NCI-H2171 (cell line): Measurements from ENCODE around the gene RPSA.
"Not testable (repeated sequence)": the region's sequence is repeated elsewhere in the genome, so short reads cannot be mapped to it uniquely, and the experiment has no call there.

Source experiments
- DNase-seq: peaks from one replicate; lab custom pipeline; 2025; lab: John Stamatoyannopoulos, UW

RPSA gene

DNA sequence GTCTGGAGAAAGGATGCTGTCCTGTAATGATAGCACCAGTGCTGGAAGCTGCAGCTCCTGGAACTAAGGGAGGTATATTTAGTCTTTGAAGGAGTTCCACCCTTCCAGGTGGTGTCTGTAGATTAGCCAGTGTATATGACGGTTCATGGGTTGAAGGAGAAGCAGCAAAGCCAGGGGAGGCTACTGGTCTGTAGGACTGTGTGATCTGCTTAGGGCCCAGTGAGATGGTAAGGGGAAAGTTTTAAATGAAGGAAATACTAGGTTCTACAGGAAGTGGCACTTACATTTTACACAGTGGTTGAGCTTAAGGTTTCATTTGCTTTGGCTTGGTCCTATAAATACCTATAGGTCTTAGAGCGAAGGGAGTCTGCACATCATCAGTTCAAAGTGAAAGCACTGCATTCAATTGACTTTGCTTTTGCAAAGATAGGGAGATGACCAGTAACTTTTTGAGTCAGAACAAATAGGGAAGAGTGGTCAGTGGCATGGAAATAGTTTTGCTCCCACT is 17.7 kb upstream of the RPSA start:
- no peak for DNase-seq

DNA sequence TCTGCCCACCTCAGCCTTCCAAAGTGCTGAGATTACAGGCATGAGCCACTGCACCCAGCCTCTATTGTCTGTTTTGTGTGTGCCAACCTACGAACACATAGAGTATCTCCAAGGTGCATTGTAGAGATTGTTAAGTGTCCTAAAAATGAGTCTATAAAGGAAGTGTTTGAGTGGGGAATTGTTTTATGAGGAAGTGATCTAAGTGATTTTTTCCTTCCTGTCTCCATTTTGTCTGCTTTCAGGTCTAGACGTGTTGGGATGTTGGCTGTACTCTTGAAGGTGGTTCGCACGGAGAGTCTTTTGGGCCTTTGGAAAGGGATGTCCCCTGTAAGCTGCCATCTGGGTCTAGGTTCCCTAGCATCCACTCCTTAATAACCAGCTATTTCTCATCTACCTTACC is 16.3 kb upstream of the RPSA start:
- no peak for DNase-seq

- DNase-seq = no peak
Measured at GRCh38 chr3:39396690-39397089, 9.8 kb upstream of the RPSA start.

GRCh38 chr3:39398700-39399099 is 7.8 kb upstream of the RPSA start:
- DNase-seq = no peak

DNA sequence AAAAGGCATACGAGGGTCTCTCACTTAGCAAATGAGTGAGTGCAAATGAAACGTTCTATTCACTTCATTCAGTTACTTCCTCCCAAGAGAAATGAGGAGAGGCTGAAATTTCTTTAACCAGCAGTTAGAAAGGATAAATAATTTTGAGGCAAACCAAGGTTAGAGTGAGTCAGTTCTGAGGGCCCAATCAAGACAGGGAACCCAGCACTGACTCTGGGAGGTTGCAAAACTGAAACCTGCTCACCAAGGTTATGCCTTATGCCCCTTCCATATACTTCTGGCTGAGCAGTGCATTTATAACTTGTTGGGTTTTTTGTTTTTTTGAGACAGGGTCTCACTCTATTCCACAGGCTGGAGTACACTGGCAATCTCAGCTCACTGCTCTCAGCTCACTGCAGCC is 4.5 kb upstream of the RPSA start:
- DNase-seq = no peak

- DNase-seq = no peak
Measured at GRCh38 chr3:39404943-39405686, 1.4 kb upstream of the RPSA start.

GRCh38 chr3:39405687-39406367 is 693 bp upstream of the RPSA start:
- no peak for DNase-seq

DNA sequence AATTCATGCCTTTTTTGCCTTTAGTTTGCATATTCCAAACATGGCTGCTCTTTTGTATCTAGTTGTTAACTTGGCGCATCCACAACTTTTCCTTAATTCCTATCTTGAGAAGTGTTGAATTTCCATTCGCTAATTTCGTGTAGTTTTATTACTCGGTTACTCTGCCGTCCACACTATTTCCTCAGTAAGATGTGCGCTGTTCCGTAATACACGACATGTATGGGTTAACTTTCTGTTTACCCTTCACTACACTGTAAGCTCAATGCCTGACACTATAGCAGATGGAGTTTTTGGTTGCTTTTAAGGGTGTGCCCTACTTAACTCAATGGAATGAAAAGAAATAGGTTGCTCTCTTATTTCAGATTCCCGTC is 724 bp downstream of the RPSA start:
- no peak for DNase-seq

DNA sequence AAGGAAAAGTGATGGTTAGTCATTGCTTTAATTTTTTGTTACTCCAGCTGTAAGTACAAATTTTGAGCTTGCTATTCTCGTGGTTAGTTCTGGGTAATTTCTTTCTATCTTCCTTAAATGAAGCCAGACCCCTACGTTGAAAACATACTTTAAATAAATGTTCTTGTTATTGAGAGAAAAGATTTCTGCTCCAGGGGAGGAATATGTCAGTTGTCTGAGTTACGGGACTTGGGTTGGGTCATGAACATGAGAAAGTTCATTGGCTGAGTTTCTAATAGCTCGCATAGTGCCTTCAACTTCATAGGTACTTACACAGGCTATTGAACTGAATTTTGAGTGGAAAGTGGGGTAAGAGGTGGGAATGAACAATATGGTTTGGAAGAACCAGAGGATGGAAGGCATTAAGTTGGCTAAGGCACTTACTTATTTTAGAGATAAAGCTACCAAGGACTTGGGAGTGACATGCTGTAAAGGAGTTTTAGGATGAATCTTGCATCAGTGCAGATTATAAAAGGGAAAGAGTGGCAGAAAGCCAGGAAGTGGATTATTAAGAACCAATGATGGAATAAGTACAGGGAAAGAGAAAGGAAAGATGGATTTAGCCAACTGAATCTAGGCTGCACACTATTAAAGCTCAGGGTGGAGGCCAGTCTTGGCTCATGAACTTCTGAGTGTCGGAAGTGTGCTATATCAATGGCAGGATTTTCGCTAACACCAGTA is 1.4 kb downstream of the RPSA start:
- no peak for DNase-seq

DNA sequence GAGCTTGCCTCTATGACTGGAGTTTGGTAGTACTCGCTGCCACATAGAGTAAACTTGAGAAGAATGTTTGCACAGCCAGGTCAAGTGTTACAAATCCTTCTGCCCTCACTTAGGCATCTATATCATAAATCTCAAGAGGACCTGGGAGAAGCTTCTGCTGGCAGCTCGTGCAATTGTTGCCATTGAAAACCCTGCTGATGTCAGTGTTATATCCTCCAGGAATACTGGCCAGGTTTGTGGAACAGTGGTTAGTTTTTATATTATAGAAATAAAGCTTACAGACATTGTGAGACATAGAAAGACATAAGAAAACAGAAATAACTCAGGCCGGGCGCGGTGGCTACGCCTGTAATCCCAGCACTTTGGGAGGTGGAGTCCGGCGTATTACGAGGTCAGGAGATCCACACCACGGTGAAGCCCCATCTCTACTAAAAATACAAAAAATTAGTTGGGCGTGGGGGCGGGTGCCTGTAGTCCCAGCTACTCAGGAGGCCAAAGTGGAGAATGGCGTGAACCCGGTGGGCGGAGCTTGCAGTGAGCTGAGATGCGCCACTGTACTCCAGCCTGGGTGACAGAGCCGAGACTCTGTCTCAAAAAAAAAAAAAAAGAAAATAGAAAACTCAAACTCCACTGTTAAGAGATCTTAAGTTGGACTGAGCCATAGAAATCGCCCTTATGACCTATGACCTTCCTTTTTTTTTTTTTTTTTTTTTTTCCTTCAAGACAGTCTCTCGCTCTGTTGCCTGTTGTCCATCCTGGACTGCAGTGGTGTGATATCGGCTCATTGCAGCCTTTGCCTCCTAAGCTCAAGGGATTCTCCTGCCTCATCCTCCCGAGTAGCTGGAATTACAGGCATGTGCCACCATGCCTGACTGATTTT is 2.2 kb downstream of the RPSA start:
- DNase-seq = no peak

DNA sequence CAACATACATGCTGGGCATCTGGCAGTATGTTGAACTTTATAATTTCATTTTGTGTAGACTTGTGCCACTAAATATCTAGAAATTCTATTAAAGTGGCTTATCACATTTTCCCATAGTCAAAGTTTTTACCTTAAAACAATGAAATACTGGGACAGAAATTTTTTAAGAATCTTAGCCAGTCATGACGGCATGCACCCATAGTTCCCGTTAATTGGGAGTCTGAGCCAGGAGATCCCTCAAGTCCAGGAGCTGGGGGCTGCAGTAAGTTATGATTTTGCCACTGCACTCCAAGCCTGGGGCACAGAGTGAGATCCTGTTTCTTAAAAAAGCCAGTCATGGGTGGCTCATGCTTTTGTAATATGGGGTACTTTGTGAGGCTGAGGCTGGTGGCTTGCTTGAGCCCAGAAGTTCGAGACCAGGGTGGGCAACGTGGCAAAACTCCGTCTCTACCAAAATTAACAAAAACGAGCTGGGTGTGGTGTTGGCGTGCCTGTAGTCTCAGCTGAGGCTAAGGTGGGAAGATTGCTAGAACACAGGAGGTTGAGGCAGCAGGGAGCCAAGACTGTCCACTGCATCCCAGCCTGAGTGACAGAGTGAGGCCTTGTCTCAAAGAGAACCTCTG is 3.1 kb downstream of the RPSA start:
- DNase-seq = no peak

DNA sequence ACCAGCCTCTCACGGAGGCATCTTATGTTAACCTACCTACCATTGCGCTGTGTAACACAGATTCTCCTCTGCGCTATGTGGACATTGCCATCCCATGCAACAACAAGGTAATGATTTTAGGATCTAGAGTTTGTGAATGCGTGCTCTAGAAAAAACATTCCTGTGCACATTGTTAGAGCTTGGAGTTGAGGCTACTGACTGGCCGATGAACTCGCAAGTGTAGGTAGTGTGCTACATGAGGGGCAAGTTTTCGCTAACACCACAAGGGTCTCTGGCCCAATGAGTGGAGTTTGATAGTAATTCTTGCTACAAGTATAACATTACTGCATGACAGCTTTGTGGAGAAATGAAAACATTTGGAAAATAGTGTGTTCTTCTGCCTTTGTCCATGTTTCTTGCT is 4.4 kb downstream of the RPSA start:
- DNase-seq = no peak

DNA sequence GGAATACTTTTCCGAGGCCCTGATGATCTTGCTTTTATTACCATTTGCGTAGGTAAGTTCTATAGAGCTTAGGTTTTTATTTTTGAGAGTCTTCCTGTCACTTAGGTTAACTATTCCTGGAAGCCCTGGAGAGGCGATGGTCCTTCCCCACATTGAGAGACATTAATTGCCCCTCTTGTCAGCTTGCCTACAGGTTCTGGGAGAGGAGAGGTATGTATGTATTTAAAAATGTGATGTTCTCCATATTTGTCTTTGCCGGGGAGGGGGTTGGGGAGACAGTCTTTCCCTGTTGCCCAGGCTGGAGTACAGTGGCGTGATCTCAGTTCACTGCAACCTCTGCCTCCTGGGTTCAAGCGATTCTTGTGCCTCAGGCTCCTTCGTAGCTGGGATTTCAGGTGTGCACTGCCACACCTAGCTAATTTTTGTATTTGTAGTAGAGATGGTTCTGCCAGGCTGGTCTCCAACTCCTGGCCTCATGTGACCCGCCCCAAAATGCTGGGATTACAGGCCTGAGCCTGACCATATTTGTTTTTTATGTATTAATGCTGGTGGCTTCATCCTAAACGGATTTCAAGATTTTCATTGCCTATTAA is 6.2 kb downstream of the RPSA start:
- no peak for DNase-seq

GRCh38 chr3:39413691-39414420 is 7.3 kb downstream of the RPSA start:
- no peak for DNase-seq

DNA sequence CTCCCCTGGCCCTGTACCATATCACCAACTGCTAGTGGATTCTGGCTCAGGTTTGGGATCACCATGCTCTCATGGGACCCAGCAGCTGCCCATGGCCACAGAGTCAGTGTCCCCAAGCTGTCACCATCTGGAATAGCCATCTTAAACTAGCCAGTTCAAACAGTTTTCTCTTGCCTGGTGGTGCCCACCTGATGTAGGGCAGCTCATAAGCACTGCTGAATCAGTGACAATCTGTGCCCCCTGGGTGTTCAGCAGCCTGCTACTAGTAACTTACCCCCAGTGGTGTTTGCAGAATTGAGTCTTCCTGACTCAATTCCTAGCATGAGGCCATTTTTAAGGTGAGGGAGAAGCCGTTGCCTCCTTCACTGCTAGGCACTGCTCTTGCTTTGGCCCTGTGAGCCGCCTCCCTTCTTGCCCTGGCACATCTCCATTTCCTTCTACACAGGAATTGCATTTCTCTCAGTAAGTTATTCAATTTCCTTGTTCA is 7.9 kb downstream of the RPSA start:
- DNase-seq = no peak

DNA sequence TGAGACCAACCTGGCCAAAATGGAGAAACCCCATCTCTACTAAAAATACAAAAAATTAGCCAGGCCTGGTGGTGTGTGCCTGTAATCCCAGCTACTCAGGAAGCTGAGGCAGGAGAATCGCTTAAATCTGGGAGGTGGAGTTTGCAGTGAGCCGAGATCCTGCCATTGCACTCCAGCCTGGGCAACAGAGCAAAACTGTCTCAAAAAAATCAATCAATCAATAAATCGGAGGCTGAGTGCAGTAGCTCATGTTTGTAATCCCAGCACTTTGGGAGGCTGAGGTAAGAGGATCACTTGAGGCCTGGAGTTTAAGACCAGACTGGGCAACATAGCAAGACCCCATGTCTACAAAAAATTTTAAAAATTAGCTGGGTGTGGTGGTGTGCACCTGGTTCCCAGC is 8.8 kb downstream of the RPSA start:
- not testable (repeated sequence) for DNase-seq

DNA sequence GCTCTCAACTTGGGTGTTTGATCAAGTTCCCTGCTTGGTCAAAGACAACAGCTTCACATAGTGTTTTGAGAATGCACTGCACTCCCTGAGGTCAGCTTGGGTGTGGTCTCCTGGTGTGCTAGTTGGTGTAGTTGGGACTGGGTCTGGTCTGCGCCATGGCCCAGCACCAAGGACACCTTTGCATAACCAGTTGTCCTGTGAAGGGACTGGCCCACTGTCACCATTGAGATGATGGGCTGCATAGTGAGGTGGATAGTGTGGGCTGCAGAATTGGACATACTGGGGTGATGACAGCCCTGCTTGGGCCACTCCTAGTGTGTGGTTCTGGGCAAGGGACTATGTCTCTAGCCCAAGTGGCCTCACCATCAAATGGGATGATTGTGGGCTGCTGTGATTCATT is 9.5 kb downstream of the RPSA start:
- DNase-seq = no peak

- not testable (repeated sequence) for DNase-seq
Measured at GRCh38 chr3:39416998-39417397, 10.5 kb downstream of the RPSA start.

DNA sequence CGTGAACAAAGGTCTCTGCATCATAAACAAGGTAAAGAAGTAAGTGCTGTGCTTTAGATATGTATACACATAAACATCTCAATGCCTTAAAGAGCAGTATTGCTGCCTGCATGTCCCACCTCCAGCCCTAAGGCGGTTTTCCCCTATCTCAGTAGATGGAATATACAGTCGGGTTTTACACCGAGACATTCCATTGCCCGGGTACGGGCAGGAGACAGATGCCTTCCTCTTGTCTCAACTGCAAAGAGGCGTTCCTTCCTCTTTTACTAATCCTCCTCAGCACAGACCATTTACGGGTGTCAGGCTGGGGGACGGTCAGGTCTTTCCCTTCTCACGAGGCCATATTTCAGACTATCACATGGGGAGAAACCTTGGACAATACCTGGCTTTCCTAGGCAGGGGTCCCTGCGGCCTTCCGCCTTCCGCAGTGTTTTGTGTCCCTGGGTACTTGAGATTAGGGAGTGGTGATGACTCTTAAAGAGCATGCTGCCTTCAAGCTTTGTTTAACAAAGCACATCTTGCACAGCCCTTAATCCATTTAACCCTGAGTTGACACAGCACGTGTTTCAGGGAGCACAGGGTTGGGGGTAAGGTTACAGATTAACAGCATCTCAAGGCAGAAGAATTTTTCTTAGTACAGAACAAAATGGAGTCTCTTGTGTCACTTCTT is 12.2 kb downstream of the RPSA start:
- DNase-seq = not testable (repeated sequence)
